Measurements from ENCODE around the gene PLRG1. TPM values are rescaled to one million over a fixed set of nuclear protein-coding genes. Genes with fewer than 3 reads are reported as not detected.

Gene PLRG1
- total RNA-seq, 4 donors from 2014 or later = 30.3 to 42.4 (median 31.9) TPM

DNA sequence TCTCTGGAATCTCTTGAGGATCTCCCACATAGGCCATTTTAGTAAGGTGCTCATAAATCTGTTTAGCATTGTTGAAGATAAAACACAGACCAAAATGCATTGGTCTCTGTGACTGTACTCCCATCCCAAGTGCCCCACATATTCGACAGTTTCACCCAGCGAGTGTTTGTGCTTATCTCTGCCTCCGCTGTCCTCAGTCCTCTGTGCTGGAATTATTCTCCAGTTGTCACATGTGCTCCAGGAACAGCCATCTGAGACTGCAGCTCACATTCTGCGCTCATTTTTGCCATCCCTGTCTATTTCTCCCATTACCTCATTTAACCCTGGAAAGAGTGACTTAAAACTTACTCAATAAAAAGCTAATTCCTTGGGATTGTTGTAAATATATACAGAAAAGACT, 31.0 kb downstream of the PLRG1 start:
- WGBS, 2 donors = 87 to 88% methylated on average over 4 of the region's 4 CpGs
- intact Hi-C loops (cut with DNase I; ENCODE audit: low total_unique reads) = no loop called here

DNA sequence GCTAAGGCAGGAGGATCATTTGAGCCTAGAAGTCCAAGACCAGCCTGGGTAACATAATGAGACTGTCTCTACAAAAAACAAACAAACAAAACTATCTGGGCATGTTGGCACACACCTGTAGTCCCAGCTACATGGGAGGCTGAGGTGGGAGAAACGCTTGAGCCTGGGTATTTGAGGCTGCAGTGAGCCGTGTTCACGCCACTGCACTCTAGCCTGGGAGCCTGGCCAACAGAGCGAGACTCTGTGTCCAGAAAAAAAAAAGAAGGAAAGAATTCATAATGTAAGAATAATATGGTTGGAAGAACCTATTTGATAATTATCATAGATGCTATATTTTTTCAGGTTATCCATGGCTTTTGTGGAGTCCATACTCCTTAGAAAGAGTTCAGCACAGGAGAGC, 32.6 kb downstream of the PLRG1 start:
- 72 to 85% methylated on average over 4 of the region's 4 CpGs for WGBS, 2 donors
- DNase-seq (ENCODE audit: low spot score in 2 of 2) = no peak
- no peak overlapping the region for H3K4me3 ChIP-seq (ENCODE audit: low read depth, poor library complexity, severe bottlenecking)
- no peak for TF ChIP-seq POLR2A (IDR thresholded peaks at IDR 0.05)
- TF ChIP-seq, protein P1, sequence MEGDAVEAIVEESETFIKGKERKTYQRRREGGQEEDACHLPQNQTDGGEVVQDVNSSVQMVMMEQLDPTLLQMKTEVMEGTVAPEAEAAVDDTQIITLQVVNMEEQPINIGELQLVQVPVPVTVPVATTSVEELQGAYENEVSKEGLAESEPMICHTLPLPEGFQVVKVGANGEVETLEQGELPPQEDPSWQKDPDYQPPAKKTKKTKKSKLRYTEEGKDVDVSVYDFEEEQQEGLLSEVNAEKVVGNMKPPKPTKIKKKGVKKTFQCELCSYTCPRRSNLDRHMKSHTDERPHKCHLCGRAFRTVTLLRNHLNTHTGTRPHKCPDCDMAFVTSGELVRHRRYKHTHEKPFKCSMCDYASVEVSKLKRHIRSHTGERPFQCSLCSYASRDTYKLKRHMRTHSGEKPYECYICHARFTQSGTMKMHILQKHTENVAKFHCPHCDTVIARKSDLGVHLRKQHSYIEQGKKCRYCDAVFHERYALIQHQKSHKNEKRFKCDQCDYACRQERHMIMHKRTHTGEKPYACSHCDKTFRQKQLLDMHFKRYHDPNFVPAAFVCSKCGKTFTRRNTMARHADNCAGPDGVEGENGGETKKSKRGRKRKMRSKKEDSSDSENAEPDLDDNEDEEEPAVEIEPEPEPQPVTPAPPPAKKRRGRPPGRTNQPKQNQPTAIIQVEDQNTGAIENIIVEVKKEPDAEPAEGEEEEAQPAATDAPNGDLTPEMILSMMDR (IDR thresholded peaks at IDR 0.05) = no peak
- intact Hi-C loops (cut with DNase I; ENCODE audit: low total_unique reads) = no loop called here

More for the DNA sequence above, 31.0 kb downstream of the PLRG1 start:
- H3K4me3 ChIP-seq (ENCODE audit: low read depth, poor library complexity, severe bottlenecking) = no peak overlapping the region
- TF ChIP-seq POLR2A (IDR thresholded peaks at IDR 0.05) = no peak
- TF ChIP-seq, protein P1 (IDR thresholded peaks at IDR 0.05) = no peak
- no peak for DNase-seq (ENCODE audit: low spot score in 2 of 2)

DNA sequence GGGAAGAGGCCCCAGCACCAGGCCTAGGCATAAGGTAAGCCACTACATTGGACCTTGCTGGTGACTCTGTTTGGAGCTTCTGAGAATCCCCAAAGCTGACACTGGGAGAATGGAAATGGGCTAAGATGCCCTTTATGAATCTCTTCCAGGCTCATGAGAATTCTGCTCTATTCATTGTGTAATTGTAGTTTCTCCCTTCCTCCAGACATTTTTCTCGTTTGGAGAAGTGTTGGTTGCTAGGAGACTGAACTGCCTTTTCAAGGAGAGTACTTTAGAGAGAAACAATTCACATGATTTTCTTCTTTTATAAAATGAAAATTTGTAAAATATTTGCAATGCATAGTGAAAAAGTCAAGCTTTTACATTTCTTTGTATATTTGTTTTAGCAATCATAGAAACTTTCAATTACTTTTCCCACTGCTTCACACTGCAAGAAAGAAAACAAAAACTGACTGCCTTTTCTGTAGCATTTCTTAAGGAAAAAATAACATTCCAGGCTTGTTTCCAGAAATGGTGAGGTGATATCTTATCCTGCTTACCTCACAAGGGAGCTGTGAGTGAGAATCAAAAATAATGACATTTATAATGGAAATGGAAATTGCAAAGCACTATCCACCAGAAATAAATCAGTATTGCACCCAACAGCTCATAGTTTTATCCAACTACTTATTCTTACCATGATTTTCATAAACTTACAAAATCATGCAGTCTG, 33.7 kb downstream of the PLRG1 start:
- no peak for DNase-seq (ENCODE audit: low spot score in 2 of 2)
- intact Hi-C loops (cut with DNase I; ENCODE audit: low total_unique reads) = no loop called here
- WGBS, 2 donors = 12 to 14% methylated on average over 1 of the region's 1 CpG
- no peak overlapping the region for H3K4me3 ChIP-seq (ENCODE audit: low read depth, poor library complexity, severe bottlenecking)
- no peak for TF ChIP-seq POLR2A (IDR thresholded peaks at IDR 0.05)

DNA sequence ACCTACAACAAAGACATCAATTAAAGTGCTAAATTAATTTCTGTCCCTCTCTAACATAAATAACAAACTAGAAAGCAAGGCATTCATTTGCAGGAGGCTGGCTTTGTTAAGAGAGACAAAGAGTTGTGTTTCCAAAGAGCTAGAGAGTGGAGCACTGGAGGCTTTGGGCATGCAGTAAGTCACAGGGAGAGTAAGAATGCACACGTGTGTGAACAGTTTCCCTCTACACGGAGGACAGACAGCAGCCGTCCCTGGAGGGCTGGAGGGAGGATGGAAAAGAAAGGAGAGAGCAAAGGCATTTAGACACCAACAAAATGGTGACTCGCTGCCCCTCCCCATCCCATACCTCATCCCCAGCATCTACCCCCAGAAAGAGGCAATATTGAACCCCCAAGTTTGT, 38.2 kb downstream of the PLRG1 start:
- 52 to 69% methylated on average over 4 of the region's 4 CpGs for WGBS, 2 donors
- TF ChIP-seq, protein P1 (IDR thresholded peaks at IDR 0.05) = no peak
- TF ChIP-seq POLR2A (IDR thresholded peaks at IDR 0.05) = no peak
- DNase-seq (ENCODE audit: low spot score in 2 of 2) = no peak
- intact Hi-C loops (cut with DNase I; ENCODE audit: low total_unique reads) = no loop called here
- no peak overlapping the region for H3K4me3 ChIP-seq (ENCODE audit: low read depth, poor library complexity, severe bottlenecking)

DNA sequence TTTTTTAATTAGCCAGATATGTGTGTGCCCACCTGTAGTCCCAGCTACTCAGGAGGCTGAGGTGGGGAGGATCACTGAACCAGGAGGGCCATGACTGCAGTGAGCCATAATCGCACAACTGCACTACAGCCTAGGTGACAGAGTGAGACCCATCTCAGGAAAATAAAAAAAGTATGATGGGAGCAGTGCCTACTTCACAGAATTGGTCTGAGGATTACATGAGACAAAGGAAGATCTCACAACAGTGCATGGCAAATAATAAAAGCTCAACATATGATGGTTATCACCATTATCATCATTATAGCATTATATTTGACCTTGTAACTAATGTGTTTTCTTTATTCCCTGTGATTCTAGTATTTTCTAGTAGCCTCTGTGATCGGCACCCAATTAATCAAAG, 38.7 kb downstream of the PLRG1 start:
- TF ChIP-seq POLR2A (IDR thresholded peaks at IDR 0.05) = no peak
- TF ChIP-seq, protein P1 (IDR thresholded peaks at IDR 0.05) = no peak
- intact Hi-C loops (cut with DNase I; ENCODE audit: low total_unique reads) = no loop called here
- WGBS, 2 donors = 65 to 92% methylated on average over 2 of the region's 2 CpGs

DNA sequence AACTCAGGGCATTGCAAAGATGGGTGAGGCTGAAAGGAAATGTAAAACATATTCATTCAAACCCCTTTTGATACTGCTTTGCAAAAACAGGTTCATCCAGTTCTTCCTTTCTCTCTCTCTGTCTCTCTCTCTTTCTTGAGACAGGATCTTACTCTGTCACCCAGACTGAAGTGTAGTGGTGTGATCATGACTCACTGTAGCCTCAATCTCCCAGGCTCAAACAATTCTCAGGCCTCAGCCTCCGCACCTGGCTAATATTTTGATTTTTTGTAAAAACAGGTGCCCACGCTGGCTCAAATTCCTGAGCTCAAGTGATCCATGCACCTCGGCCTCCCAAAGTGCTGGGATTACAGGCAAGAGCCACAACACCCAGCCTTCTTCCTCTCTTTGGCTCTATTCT, 43.0 kb downstream of the PLRG1 start:
- no peak overlapping the region for H3K4me3 ChIP-seq (ENCODE audit: low read depth, poor library complexity, severe bottlenecking)
- no peak for DNase-seq (ENCODE audit: low spot score in 2 of 2)
- intact Hi-C loops (cut with DNase I; ENCODE audit: low total_unique reads) = no loop called here
- no peak for TF ChIP-seq POLR2A (IDR thresholded peaks at IDR 0.05)
- TF ChIP-seq, protein P1 (IDR thresholded peaks at IDR 0.05) = no peak
- 57 to 67% methylated on average over 3 of the region's 3 CpGs for WGBS, 2 donors

More for the DNA sequence above, 38.7 kb downstream of the PLRG1 start:
- H3K4me3 ChIP-seq (ENCODE audit: low read depth, poor library complexity, severe bottlenecking) = no peak overlapping the region
- no peak for DNase-seq (ENCODE audit: low spot score in 2 of 2)

Data from lower leg skin (tissue), 4 donors.